Activated T-helper 2 cell treated with anti-CD3 and anti-CD28 coated beads, Interferon-gamma antibody, Interleukin-2, Interleukin-4, amounts not matched to agents 10 μg/mL and 5 μg/mL and 100 μg/mL, durations not matched to agents 14 hours and 24 hours and 36 hours (primary cell): Measurements from ENCODE around the gene TBX10. TPM values are rescaled to one million over a fixed set of nuclear protein-coding genes. Genes with fewer than 3 reads are reported as not detected.

Experiments used
- DNase-seq: peaks from one replicate; pipeline ENCODE4 v3.0.0; 2021; ENCODE audit warnings: low spot score
- H3K27ac Mint-ChIP-seq: one replicate; pipeline ENCODE4 v1.8.0; 2021; ENCODE audit warnings: mixed read lengths
- H3K27me3 Mint-ChIP-seq: one replicate; pipeline ENCODE4 v1.8.0; 2021; ENCODE audit warnings: low read depth, mixed read lengths
- H3K36me3 Mint-ChIP-seq: one replicate; pipeline ENCODE4 v1.8.0; 2021; ENCODE audit warnings: low read depth, mixed read lengths
- H3K4me1 Mint-ChIP-seq: one replicate; pipeline ENCODE4 v1.8.0; 2021; ENCODE audit warnings: low read depth, mixed read lengths
- H3K4me3 Mint-ChIP-seq: one replicate; pipeline ENCODE4 v1.8.0; 2021; ENCODE audit warnings: low read depth, mild to moderate bottlenecking, moderate library complexity, mixed read lengths
- H3K9me3 Mint-ChIP-seq: one replicate; pipeline ENCODE4 v1.8.0; 2021; ENCODE audit warnings: mixed read lengths
- intact Hi-C: fragments of 100-400 bp; cut with micrococcal nuclease; formaldehyde crosslinking; loops from one replicate; pipeline ENCODE4 v1.15.1; 2023
- total RNA-seq: library from RNA; stranded (reverse); gene quantifications from 2 replicates; pipeline ENCODE4 v1.2.3, GENCODE V29; 2022

TBX10 gene
- total RNA-seq, 1 donor from 2014 or later: not detected

- peaks cover 3% of the 10 kb centered on the region for H3K9me3 Mint-ChIP-seq
- H3K36me3 Mint-ChIP-seq: peaks cover 39% of the 10 kb centered on the region
- H3K4me3 Mint-ChIP-seq: peak overlapping the region; percentile 78
- peaks cover 26% of the 10 kb centered on the region for H3K4me1 Mint-ChIP-seq
- H3K27me3 Mint-ChIP-seq: peaks cover 16% of the 10 kb centered on the region
- peak; percentile 33 for DNase-seq
- intact Hi-C loops: loop anchor here (2.0 kb wide), 1 partner anchor 22 kb away; the partner anchor contains the start of gene NDUFV1
- peak overlapping the region; percentile 67 for H3K27ac Mint-ChIP-seq
Observed at GRCh38 chr11:67584205-67584880, 55.2 kb downstream of the TBX10 start.

DNA sequence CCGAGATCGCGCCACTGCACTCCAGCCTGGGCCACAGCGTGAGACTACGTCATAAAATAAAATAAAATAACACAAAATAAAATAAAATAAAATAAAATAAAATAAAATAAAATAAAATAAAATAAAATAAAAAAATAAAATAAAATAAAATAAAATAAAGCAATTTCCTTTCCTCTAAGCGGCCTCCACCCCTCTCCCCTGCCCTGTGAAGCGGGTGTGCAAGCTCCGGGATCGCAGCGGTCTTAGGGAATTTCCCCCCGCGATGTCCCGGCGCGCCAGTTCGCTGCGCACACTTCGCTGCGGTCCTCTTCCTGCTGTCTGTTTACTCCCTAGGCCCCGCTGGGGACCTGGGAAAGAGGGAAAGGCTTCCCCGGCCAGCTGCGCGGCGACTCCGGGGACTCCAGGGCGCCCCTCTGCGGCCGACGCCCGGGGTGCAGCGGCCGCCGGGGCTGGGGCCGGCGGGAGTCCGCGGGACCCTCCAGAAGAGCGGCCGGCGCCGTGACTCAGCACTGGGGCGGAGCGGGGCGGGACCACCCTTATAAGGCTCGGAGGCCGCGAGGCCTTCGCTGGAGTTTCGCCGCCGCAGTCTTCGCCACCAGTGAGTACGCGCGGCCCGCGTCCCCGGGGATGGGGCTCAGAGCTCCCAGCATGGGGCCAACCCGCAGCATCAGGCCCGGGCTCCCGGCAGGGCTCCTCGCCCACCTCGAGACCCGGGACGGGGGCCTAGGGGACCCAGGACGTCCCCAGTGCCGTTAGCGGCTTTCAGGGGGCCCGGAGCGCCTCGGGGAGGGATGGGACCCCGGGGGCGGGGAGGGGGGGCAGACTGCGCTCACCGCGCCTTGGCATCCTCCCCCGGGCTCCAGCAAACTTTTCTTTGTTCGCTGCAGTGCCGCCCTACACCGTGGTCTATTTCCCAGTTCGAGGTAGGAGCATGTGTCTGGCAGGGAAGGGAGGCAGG is 56.0 kb downstream of the TBX10 start, which contains the start of gene GSTP1:
Gene GSTP1 (plus strand): TSS at position 566 of the 958 bp plus-strand sequence. CDS start 32 bp downstream, at position 598.
- peaks cover 39% of the 10 kb centered on the region for H3K36me3 Mint-ChIP-seq
- DNase-seq: peak; percentile 69
- peaks cover 30% of the 10 kb centered on the region for H3K4me1 Mint-ChIP-seq
- intact Hi-C loops: loop anchor here (2.0 kb wide), 2 partner anchors 23 to 75 kb away; partner anchors contain the start of genes CDK2AP2 and NDUFV1
- peaks cover 3% of the 10 kb centered on the region for H3K9me3 Mint-ChIP-seq
- H3K27ac Mint-ChIP-seq: peak within 1 kb of the TSS; percentile 88
- H3K4me3 Mint-ChIP-seq: peak within 1 kb of the TSS; percentile 95
- H3K27me3 Mint-ChIP-seq: peaks cover 19% of the 10 kb centered on the region

DNA sequence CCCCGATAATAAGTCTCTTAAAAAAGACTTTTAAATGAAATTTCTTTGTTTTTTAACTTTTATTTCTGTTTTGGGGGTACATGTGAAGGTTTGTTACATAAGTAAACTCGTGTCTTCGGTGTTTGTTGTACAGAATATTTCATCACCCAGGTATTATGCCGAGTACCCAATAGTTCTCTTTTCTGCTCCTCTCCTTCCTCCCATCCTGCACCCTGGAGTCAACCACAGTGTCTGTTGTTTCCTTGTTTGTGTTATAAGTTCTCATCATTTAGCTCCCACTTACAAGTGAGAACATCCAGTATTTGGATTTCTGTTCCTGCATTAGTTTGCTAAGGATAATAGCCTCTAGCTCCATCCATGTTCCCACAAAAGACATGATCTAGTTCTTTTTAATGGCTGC is 57.6 kb downstream of the TBX10 start:
- peaks cover 29% of the 10 kb centered on the region for H3K36me3 Mint-ChIP-seq
- no peaks in the 10 kb centered on the region for H3K9me3 Mint-ChIP-seq
- H3K27me3 Mint-ChIP-seq: peaks cover 19% of the 10 kb centered on the region
- DNase-seq: no peak
- peaks cover 30% of the 10 kb centered on the region for H3K4me1 Mint-ChIP-seq
- H3K27ac Mint-ChIP-seq: no peak overlapping the region
- no peak overlapping the region for H3K4me3 Mint-ChIP-seq
- intact Hi-C loops: loop anchor here (2.0 kb wide), 1 partner anchor 73 kb away; the partner anchor contains the start of gene CDK2AP2

DNA sequence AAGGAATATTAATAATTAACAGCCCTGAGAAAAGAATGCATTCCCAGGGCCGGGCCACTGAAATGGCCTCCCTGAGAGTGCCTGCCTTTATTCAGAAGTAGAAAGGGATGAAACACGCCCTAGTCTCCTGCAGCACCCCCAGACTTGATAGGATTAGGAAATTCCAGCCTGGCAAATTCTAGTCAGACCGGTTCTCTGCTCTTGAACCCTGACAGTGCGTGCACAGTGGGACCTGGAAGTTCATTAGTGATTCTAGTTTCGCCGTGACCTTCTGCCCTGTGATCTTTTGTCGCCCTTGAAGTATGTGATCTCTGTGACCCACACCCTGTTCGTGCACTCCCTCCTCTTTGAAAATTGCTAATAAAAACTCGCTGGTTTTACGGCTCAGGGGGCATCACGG is 58.1 kb downstream of the TBX10 start:
- H3K9me3 Mint-ChIP-seq: no peaks in the 10 kb centered on the region
- H3K4me3 Mint-ChIP-seq: no peak overlapping the region
- no peak overlapping the region for H3K27ac Mint-ChIP-seq
- peaks cover 24% of the 10 kb centered on the region for H3K36me3 Mint-ChIP-seq
- H3K27me3 Mint-ChIP-seq: peaks cover 19% of the 10 kb centered on the region
- DNase-seq: no peak
- intact Hi-C loops: no loop called here
- H3K4me1 Mint-ChIP-seq: peaks cover 30% of the 10 kb centered on the region

Other genes with a start within 250 kb of the TBX10 start
- gene RAD9A, start 247.8 kb downstream of the TBX10 start, total RNA-seq: 32.1 and 34.1 TPM in 2 replicates
- gene PPP1CA, start 237.9 kb downstream of the TBX10 start, total RNA-seq: 250 and 262 TPM in 2 replicates
- 112 and 118 TPM in 2 replicates for gene TBC1D10C, start 235.7 kb downstream of the TBX10 start, total RNA-seq
- gene CARNS1, start 224.1 kb downstream of the TBX10 start, total RNA-seq: 0.51 and 0.68 TPM in 2 replicates
- gene RPS6KB2, start 211.3 kb downstream of the TBX10 start, total RNA-seq: 67.6 and 70.2 TPM in 2 replicates
- gene PTPRCAP, start 202.1 kb downstream of the TBX10 start, total RNA-seq: 89.8 and 94.4 TPM in 2 replicates
- 177 and 186 TPM in 2 replicates for gene CORO1B, start 196.3 kb downstream of the TBX10 start, total RNA-seq
- gene GPR152, start 187.0 kb downstream of the TBX10 start, total RNA-seq: not detected in 2 replicates
- gene CABP4, start 184.4 kb downstream of the TBX10 start, total RNA-seq: 0.73 and 1.0 TPM in 2 replicates
- gene TMEM134, start 170.5 kb downstream of the TBX10 start, total RNA-seq: 58.5 and 62.0 TPM in 2 replicates
- gene AIP, start 156.7 kb downstream of the TBX10 start, total RNA-seq: 190 and 191 TPM in 2 replicates
- gene PITPNM1, start 134.4 kb downstream of the TBX10 start, total RNA-seq: 118 and 120 TPM in 2 replicates
- 117 and 119 TPM in 2 replicates for gene CDK2AP2, start 131.6 kb downstream of the TBX10 start, total RNA-seq
- gene CABP2, start 116.3 kb downstream of the TBX10 start, total RNA-seq: not detected in 2 replicates
- 339 and 344 TPM in 2 replicates for gene GSTP1, start 56.0 kb downstream of the TBX10 start, total RNA-seq
- gene NDUFV1, start 32.8 kb downstream of the TBX10 start, total RNA-seq: 237 and 242 TPM in 2 replicates
- 22.2 and 27.9 TPM in 2 replicates for gene NUDT8, start 9.8 kb downstream of the TBX10 start, total RNA-seq
- 0.14 TPM in 2 replicates for gene ACY3, start 11.0 kb upstream of the TBX10 start, total RNA-seq
- gene ALDH3B2, start 34.9 kb upstream of the TBX10 start, total RNA-seq: not detected in 2 replicates